ENCODE results near the gene BEST4.

DNA sequence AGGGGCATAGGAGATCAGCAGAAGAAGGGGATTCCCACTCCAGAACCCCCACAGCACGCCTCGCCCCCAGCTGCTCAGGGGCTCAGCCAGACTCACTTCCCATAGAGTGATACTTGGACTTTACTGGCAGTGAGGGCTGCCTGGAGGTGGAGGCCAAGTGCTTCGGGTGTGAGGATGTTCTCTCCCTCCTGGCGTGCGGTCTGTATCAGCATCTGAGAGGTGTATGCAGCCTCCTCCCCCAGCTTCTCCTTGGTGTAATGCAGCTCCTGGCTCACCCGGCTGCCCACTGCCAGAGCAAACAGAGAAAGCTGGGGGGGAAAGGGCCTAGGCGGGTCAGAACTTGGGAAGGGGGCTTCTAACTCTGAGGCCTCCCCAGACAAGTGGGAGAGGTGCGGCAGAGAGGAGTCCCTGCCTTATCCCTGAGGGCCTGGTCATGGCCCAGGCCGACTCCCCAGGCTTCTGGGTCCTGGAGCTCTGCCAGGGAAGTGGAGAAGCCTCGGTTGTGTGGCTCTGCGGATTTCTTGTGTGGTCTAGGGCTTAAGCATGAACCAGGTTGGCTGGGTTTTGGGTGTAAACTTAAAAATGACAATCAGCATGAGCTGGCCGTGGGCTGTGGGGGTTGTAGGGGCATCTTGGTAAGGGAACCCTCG lies 44.2 kb upstream of the BEST4 start:
- TF ChIP-seq ZNF747 (tag by site-specific recombination; IDR thresholded peaks at IDR 0.05) = no peak
- TF ChIP-seq CTCF (tag by site-specific recombination; IDR thresholded peaks at IDR 0.05) = no peak
- no peak for TF ChIP-seq SCRT1 (tag by site-specific recombination; IDR thresholded peaks at IDR 0.05; ENCODE audit: borderline replicate concordance)
- TF ChIP-seq ZBTB48 (tag by site-specific recombination; IDR thresholded peaks at IDR 0.05) = no peak

Data from HEK293 (cell line).